KBM-7 (cell line): Measurements from ENCODE around the gene METRNL.
A peak's percentile ranks its signal among the peaks of the same experiment; 100 is the strongest.
"Not testable (repeated sequence)": the region's sequence is repeated elsewhere in the genome, so short reads cannot be mapped to it uniquely, and the experiment has no call there.

ENCODE experiments used
- DNase-seq: peaks from one replicate; pipeline ENCODE4 v3.0.0-alpha.2; 2015
- in situ Hi-C: fragments of 300-500 bp; cut with MboI; formaldehyde crosslinking; loops from 2 replicates; pipeline ENCODE4 v1.14.3; 2020; ENCODE audit warnings: low sequenced_read_pairs, low pct_unique_long_range_greater_than_20kb, mixed read lengths

The METRNL gene

GRCh38 chr17:83125515-83126274, 46.3 kb downstream of the METRNL start:
- peak; percentile 67 for DNase-seq
- in situ Hi-C loops: no loop called here

- in situ Hi-C loops: no loop called here
These were observed 46.9 kb downstream of the METRNL start for GRCh38 chr17:83126275-83126811.

GRCh38 chr17:83127431-83128160, 48.2 kb downstream of the METRNL start:
- DNase-seq: no peak
- in situ Hi-C loops: no loop called here

More at GRCh38 chr17:83126275-83126811, 46.9 kb downstream of the METRNL start:
- DNase-seq: no peak

GRCh38 chr17:83128306-83129240, 49.2 kb downstream of the METRNL start:
- in situ Hi-C loops: no loop called here
- no peak for DNase-seq

- no peak for DNase-seq
- in situ Hi-C loops: no loop called here
These were observed 50.3 kb downstream of the METRNL start for GRCh38 chr17:83129676-83130075.

- in situ Hi-C loops: no loop called here
- no peak for DNase-seq
These were observed 52.1 kb downstream of the METRNL start for GRCh38 chr17:83131401-83132011.

GRCh38 chr17:83132251-83133081, 53.1 kb downstream of the METRNL start:
- no peak for DNase-seq
- in situ Hi-C loops: no loop called here

GRCh38 chr17:83133302-83134121, 54.1 kb downstream of the METRNL start:
- in situ Hi-C loops: no loop called here
- no peak for DNase-seq

- DNase-seq, in situ Hi-C loops: not testable (repeated sequence)
These were observed 55.0 kb downstream of the METRNL start for GRCh38 chr17:83134456-83134855.

GRCh38 chr17:83135692-83136091, 56.3 kb downstream of the METRNL start:
- no peak for DNase-seq
- in situ Hi-C loops: no loop called here

GRCh38 chr17:83136156-83136555, 56.7 kb downstream of the METRNL start:
- DNase-seq: no peak
- in situ Hi-C loops: no loop called here

- no peak for DNase-seq
- in situ Hi-C loops: no loop called here
These were observed 57.5 kb downstream of the METRNL start for GRCh38 chr17:83136931-83137330.

- in situ Hi-C loops: no loop called here
- no peak for DNase-seq
These were observed 58.1 kb downstream of the METRNL start for GRCh38 chr17:83137523-83137922.

GRCh38 chr17:83138820-83139219, 59.4 kb downstream of the METRNL start:
- no peak for DNase-seq
- in situ Hi-C loops: no loop called here

- in situ Hi-C loops: not testable (repeated sequence)
These were observed 60.3 kb downstream of the METRNL start for GRCh38 chr17:83139541-83140248.

GRCh38 chr17:83140249-83140566, 60.8 kb downstream of the METRNL start:
- in situ Hi-C loops, DNase-seq: not testable (repeated sequence)

More at GRCh38 chr17:83139541-83140248, 60.3 kb downstream of the METRNL start:
- DNase-seq: not testable (repeated sequence)

GRCh38 chr17:83142619-83143018, 63.2 kb downstream of the METRNL start:
- no peak for DNase-seq
- in situ Hi-C loops: no loop called here
